ENCODE measurements around the gene BTBD2. TPM values are rescaled to one million over a fixed set of nuclear protein-coding genes. Genes with fewer than 3 reads are reported as not detected.

Gene BTBD2
- total and polyA plus RNA-seq, 2 of the 13 experiments (the other 11 are each of a cell fraction or from before 2014, with no cell fraction given), result 28.1 to 45.3 TPM

- H3K4me1 ChIP-seq (ENCODE audit: insufficient read depth, low read length), result peaks cover 14% of the 10 kb centered on the region
- peaks cover 0 to 9% of the 10 kb centered on the region in 2 experiments; a peak in 1 of 5 replicates for H3K27me3 ChIP-seq (ENCODE audit: control insufficient read depth in 1 of 2, insufficient read depth in 2 of 2, low read length in 2 of 2)
- no peak overlapping the region for H3K4me3 ChIP-seq (replicated peaks in 1 of 3; ENCODE audit: insufficient read depth in 1 of 3, low read depth in 2 of 3, low read length in 3 of 3)
- WGBS (ENCODE audit: low lambda C conversion rate), result 79% methylated on average over 8 of the region's 8 CpGs
- no peak overlapping the region for H2AFZ ChIP-seq (ENCODE audit: low read length)
- TF ChIP-seq ZBED4 (CRISPR knock-in tag; IDR thresholded peaks at IDR 0.05; ENCODE audit: borderline replicate concordance) (no peak), ZNF619 (CRISPR knock-in tag; IDR thresholded peaks at IDR 0.05) (no peak), ATF5 (CRISPR knock-in tag; IDR thresholded peaks at IDR 0.05; ENCODE audit: low read depth) (no peak), AHR (CRISPR knock-in tag; IDR thresholded peaks at IDR 0.05) (no peak), SCMH1 (CRISPR knock-in tag; IDR thresholded peaks at IDR 0.05; ENCODE audit: borderline replicate concordance) (no peak), NKX3-1 (CRISPR knock-in tag; IDR thresholded peaks at IDR 0.05) (no peak), PAWR (CRISPR knock-in tag; IDR thresholded peaks at IDR 0.05; ENCODE audit: borderline replicate concordance) (no peak), RBM22 (optimal IDR thresholded peaks at IDR 0.05; ENCODE audit: low read length) (no peak), TBX2 (CRISPR knock-in tag; IDR thresholded peaks at IDR 0.05; ENCODE audit: borderline replicate concordance) (no peak), RBFOX2 (IDR thresholded peaks at IDR 0.05; ENCODE audit: low read depth, low read length) (no peak)
- TF ChIP-seq, protein P1, sequence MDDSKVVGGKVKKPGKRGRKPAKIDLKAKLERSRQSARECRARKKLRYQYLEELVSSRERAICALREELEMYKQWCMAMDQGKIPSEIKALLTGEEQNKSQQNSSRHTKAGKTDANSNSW (CRISPR knock-in tag; IDR thresholded peaks at IDR 0.05; ENCODE audit: borderline replicate concordance), result no peak
- TF ChIP-seq, protein P2, sequence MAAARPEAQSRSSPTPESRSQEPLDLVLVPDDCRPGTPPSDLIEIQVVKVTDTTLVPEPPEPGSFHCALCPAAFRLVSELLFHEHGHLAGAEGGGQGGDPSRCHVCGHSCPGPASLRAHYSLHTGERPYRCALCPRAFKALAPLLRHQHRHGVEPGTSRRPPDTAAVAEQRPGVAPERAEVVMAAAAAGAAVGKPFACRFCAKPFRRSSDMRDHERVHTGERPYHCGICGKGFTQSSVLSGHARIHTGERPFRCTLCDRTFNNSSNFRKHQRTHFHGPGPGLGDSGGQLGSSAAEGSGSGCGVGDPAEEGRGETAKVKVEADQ (CRISPR knock-in tag; IDR thresholded peaks at IDR 0.05; ENCODE audit: borderline replicate concordance), result no peak
- intact Hi-C loops (cut with micrococcal nuclease; ENCODE audit: unreplicated experiment), result no loop called here
- POLR2A ChIA-PET, result interaction anchor here (1.0 to 1.8 kb wide), 2 partner anchors 11 to 13 kb away, joined by 4 read pairs; no protein-coding TSS in a partner anchor
- peaks cover 11 to 23% of the 10 kb centered on the region in 2 experiments; a peak in 4 of 5 replicates for H3K36me3 ChIP-seq (replicated peaks in 1 of 2; ENCODE audit: control insufficient read depth in 1 of 2, insufficient read depth in 2 of 2, low read length in 2 of 2)
- H3K9me3 ChIP-seq (ENCODE audit: low read length), result no peaks in the 10 kb centered on the region
- H3K9ac ChIP-seq (ENCODE audit: insufficient read depth, low read depth, low read length), result no peak overlapping the region
- DNase-seq (ENCODE audit: low spot score), result no peak
- no peak overlapping the region for H3K4me2 ChIP-seq (ENCODE audit: low read depth, low read length)
- no peak for FAIRE-seq
- CTCF ChIA-PET (ENCODE audit: low intra/inter-chr PET ratio, low total read pairs), result no interaction called here
- in situ Hi-C loops (cut with HindIII; ENCODE audit: extremely low pct_ligation_motif_present, low pct_unique_long_range_greater_than_20kb), result no loop called here
- H3K27ac ChIP-seq (ENCODE audit: extremely low read length, insufficient read depth, low read length), result no peak overlapping the region
- H3K79me2 ChIP-seq (ENCODE audit: insufficient read depth, low read length), result no peaks in the 10 kb centered on the region
- ATAC-seq, result no peak
- BruUV-seq (replicated peaks), result no TSS peak
- H4K20me1 ChIP-seq (ENCODE audit: insufficient read depth, low read length), result no peaks in the 10 kb centered on the region
Measured at GRCh38 chr19:2036424-2036823, 20.9 kb upstream of the BTBD2 start.

Measured in HepG2 (cell line).